ENCODE measurements around the gene OR2D2. TPM values are rescaled to one million over a fixed set of nuclear protein-coding genes. Genes with fewer than 3 reads are reported as not detected.

Gene OR2D2
- polyA plus RNA-seq, 1 donor (not counting 4 experiments of a cell fraction or from before 2014, with no cell fraction given), result 0.14 TPM

- Histone ChIP-seq H3K36me3 (ENCODE audit: control insufficient read depth in 2 of 2, extremely low read depth in 1 of 2, insufficient read depth in 2 of 2, low read length in 2 of 2) (no peaks in the 10 kb centered on the region), H3K4me3 (ENCODE audit: control insufficient read depth in 2 of 3, extremely low read depth in 1 of 3, insufficient read depth in 2 of 3, low read depth in 1 of 3, low read length in 3 of 3) (no peak overlapping the region), H3K27ac (ENCODE audit: control insufficient read depth, insufficient read depth, low read length) (no peak overlapping the region), H2AFZ (ENCODE audit: control insufficient read depth, low read length) (no peak overlapping the region), H3K9me3 (ENCODE audit: control insufficient read depth, low read depth, low read length) (no peaks in the 10 kb centered on the region), H3K27me3 (ENCODE audit: control insufficient read depth, extremely low read depth, insufficient read depth, low read length) (no peaks in the 10 kb centered on the region), H3K4me1 (ENCODE audit: control insufficient read depth, extremely low read depth, insufficient read depth, low read length) (no peaks in the 10 kb centered on the region), H3K79me2 (ENCODE audit: control insufficient read depth, insufficient read depth, low read length) (no peaks in the 10 kb centered on the region), H4K20me1 (ENCODE audit: control insufficient read depth, extremely low read depth, insufficient read depth, low read length) (no peaks in the 10 kb centered on the region), H3K4me2 (ENCODE audit: control insufficient read depth, extremely low read depth, insufficient read depth, low read depth, low read length) (no peak overlapping the region), H3K9ac (ENCODE audit: control insufficient read depth, extremely low read depth, insufficient read depth, low read length) (no peak overlapping the region), H3K9me1 (ENCODE audit: control insufficient read depth, extremely low read depth, insufficient read depth, low read length) (no peaks in the 10 kb centered on the region)
- FAIRE-seq (no peak), DNase-seq (ENCODE audit: low read depth, low spot score) (no peak)
- TF ChIP-seq EZH2 (IDR thresholded peaks at IDR 0.05; ENCODE audit: low read length) (no peak), CTCF (optimal IDR thresholded peaks at IDR 0.05 in 1 of 3, IDR thresholded peaks at IDR 0.05 in 1 of 3, conservative IDR thresholded peaks at IDR 0.05 in 1 of 3; ENCODE audit: extremely low read depth in 1 of 3, insufficient read depth in 2 of 3, low read length in 3 of 3) (no peak)
- dilution Hi-C loops (cut with MboI; ENCODE audit: extremely low pct_ligation_motif_present, low sequenced_read_pairs), result no loop called here
Observed at GRCh38 chr11:6850526-6850925, 41.8 kb downstream of the OR2D2 start.

GRCh38 chr11:6845383-6845782 is 46.9 kb downstream of the OR2D2 start, which contains the start of gene OR10A5:
Gene OR10A5, plus strand, starts transcription at chr11:6845683. Its CDS starts 0 bp downstream, at chr11:6845683.
- no peak for FAIRE-seq
- TF ChIP-seq EZH2 (IDR thresholded peaks at IDR 0.05; ENCODE audit: low read length) (no peak), CTCF (optimal IDR thresholded peaks at IDR 0.05 in 1 of 3, IDR thresholded peaks at IDR 0.05 in 1 of 3, conservative IDR thresholded peaks at IDR 0.05 in 1 of 3; ENCODE audit: extremely low read depth in 1 of 3, insufficient read depth in 2 of 3, low read length in 3 of 3) (no peak)

More at GRCh38 chr11:6845383-6845782, 46.9 kb downstream of the OR2D2 start, which contains the start of gene OR10A5:
- Histone ChIP-seq H3K36me3 (ENCODE audit: control insufficient read depth in 2 of 2, extremely low read depth in 1 of 2, insufficient read depth in 2 of 2, low read length in 2 of 2) (no peaks in the 10 kb centered on the region), H3K4me3 (ENCODE audit: control insufficient read depth in 2 of 3, extremely low read depth in 1 of 3, insufficient read depth in 2 of 3, low read depth in 1 of 3, low read length in 3 of 3) (no peak within 1 kb of the TSS), H3K9ac (ENCODE audit: control insufficient read depth, extremely low read depth, insufficient read depth, low read length) (no peak within 1 kb of the TSS), H4K20me1 (ENCODE audit: control insufficient read depth, extremely low read depth, insufficient read depth, low read length) (no peaks in the 10 kb centered on the region), H3K4me2 (ENCODE audit: control insufficient read depth, extremely low read depth, insufficient read depth, low read depth, low read length) (no peak within 1 kb of the TSS), H3K27ac (ENCODE audit: control insufficient read depth, insufficient read depth, low read length) (no peak within 1 kb of the TSS), H3K79me2 (ENCODE audit: control insufficient read depth, insufficient read depth, low read length) (no peaks in the 10 kb centered on the region), H3K4me1 (ENCODE audit: control insufficient read depth, extremely low read depth, insufficient read depth, low read length) (no peaks in the 10 kb centered on the region), H2AFZ (ENCODE audit: control insufficient read depth, low read length) (no peak within 1 kb of the TSS), H3K27me3 (ENCODE audit: control insufficient read depth, extremely low read depth, insufficient read depth, low read length) (no peaks in the 10 kb centered on the region), H3K9me3 (ENCODE audit: control insufficient read depth, low read depth, low read length) (no peaks in the 10 kb centered on the region), H3K9me1 (ENCODE audit: control insufficient read depth, extremely low read depth, insufficient read depth, low read length) (no peaks in the 10 kb centered on the region)
- no peak for DNase-seq (ENCODE audit: low read depth, low spot score)
- dilution Hi-C loops (cut with MboI; ENCODE audit: extremely low pct_ligation_motif_present, low sequenced_read_pairs), result no loop called here

Data from keratinocyte (primary cell).